HG02970 (cell line): ENCODE measurements around the gene DOCK11.

Experiments used
- ATAC-seq: cut with Tn5 transposase; IDR thresholded peaks from one replicate; pipeline ENCODE4 v1.9.1; 2021; ENCODE audit warnings: mild to moderate bottlenecking, moderate library complexity, moderate number of reproducible peaks; ENCODE audit not compliant: unreplicated experiment, low FRiP score

DOCK11 gene

DNA sequence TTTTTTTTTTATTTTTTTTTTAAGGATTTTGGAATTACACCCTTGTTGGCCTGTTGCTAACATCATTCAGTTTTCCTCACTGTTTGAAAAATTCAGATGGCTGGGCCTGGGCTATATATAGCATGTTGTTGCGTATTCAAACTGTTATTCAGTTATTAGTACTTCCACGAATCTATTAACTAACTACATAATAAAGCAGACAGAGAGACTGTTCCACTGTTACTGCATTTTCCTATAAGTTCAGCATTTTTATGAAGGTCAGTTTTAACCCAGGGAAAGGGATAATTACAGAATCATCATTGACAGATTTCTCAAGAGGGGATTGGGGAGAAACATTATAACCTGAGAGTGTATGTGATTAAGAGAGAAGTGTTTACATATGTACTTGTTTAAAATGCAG is 3.1 kb downstream of the DOCK11 start:
- ATAC-seq = no peak

DNA sequence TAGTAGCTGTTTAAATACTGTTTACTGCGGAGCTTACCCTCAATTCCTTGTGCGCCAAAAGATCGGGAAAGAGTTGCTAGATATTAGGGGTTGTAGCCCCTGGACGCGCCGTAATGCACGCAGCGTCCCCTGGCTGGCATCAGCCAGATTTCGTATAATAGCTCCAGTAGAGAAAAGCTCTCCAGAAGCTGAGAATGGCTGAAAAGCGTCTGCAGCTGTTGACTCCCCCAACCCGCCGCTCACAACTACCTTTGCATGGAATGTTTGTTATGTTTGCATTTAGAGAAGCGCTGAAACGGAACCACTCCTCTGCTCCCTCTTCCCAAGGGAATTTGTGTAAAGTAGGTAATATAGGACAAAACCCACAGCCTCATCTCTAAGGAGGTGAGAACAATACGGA is 3.7 kb downstream of the DOCK11 start:
- ATAC-seq = no peak

DNA sequence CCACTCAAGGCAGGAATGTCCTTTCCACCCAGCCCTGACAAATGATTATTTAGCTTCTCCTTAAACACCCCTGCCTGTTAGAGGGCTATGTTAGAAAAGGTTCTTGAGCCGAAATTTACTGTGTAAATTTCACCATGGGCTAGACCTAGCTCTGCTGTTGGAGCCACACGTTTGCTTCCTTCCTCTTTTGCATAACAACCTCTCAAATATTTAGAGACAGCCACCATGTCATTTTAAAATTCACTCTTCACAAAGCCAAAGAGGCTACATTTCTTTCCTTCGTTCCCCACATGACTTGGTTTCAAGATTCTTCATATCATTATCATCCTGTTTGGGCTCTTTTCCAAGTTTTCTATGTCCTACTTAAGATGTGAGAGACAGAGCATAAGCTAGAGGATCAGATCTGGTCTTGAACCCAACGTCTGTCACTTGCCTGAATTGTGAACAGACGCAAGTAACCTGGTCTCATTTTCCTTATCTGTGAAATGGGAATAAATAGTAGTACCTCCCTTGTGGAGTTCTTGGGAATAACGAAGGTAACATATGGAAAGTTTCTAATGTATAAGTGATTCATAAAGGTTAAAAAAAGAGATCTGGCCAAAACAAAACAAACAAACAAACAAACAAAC is 6.7 kb downstream of the DOCK11 start:
- no peak for ATAC-seq

DNA sequence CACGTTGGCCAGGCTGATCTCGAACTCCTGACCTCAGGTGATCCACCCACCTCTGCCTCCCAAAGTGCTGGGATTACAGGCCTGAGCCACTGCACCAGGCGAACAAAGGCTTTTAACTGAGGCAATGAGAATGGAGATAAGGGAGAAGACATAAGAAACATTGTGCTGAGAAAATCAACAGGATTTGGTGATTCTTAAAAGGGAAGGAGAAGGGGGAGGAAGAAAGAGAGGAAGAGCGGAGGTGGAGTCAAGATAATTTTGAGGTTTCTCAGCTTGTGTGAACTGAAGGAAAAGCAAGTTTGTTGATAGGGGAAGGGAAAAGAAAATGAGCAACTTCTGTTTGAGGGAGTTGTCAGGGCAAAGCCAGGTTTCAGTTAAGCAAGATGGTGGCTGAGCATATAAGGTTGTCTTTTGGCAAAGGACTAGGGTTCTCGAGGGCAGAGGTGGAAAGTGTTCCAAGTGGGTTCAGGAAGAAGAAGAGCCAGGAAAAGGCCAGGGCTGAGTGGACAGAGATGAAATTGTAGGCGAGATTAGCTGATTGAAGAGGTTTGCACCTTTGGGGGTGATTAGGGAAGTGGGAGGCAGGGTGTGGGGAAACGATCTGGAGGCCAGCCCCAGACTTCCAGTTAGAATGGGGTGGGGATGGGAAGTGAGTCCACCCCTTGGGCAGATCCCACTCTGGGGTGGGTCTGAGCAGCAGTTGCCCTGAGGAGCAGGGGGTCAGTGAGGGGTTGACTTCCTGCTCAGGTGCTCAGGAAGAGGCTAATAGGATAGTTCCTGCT is 7.8 kb downstream of the DOCK11 start:
- no peak for ATAC-seq

DNA sequence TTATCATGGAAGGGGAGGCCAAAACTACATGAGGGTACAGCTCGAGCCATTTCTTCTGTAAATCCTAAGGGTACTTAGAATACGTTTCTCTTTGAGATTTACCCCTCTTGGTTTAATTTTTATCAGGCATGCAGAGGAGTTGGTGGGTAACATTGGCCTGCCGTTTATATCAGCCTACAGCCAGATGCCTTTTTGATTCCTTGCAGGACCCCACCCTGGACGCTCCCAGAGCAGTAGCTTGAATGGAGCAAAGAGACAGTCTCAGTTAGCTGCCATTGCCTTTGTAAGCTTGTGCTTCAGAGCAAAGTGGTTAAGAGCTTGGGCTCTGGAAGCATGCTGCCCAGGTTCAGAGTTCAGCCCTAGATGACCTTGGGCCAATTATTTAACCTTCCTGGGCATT is 9.0 kb downstream of the DOCK11 start:
- ATAC-seq = no peak

DNA sequence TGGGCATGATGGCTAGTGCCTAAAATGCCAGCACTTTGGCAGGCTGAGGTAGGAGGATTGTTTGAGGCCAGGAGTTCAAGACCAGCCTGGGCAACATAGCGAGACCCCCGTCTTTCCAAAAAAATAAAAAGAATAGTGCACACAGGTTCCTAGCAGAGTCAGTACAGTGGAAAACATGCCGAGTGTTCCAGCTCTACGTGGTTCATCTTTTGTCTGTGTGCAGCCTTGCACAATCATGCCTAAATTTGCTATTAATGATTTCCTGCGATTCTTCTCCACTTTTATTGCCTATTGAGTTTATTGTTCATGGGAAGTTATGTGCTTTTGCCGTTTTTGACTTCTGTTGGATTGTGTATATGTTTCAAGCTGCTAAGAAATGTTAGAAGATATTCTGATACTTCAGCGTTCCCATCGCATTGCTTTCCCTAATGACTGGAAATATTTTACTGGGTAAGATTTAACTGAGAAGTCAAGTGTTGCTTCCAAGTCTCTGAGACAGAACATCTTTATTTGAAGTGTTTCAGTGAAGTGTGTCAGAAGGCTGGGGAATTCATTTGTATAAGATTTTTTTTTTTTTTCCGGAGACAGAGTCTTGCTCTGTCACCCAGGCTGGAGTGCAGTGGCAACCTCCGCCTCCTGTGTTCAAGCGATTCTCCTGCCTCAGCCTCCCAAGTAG is 11.3 kb downstream of the DOCK11 start:
- ATAC-seq = no peak

DNA sequence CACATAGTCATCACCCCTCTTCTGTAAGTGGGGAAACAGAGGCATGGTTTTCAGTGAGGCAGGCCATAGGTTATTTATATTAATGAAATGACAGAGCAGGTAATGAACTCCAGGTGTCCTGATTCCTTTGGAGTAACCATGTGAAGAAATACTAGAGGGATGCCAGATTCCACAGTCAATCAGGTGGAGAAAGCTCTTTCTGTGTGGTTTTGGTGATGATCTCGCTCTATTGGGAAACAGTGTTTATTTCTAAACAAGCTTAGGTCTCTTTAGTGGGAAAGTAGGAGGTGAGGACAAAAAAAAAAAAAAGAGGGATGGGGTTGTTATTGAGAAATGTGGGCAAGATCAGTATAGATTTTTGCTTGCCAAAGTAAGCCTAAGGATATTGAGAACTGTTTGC is 12.2 kb downstream of the DOCK11 start:
- ATAC-seq = no peak

DNA sequence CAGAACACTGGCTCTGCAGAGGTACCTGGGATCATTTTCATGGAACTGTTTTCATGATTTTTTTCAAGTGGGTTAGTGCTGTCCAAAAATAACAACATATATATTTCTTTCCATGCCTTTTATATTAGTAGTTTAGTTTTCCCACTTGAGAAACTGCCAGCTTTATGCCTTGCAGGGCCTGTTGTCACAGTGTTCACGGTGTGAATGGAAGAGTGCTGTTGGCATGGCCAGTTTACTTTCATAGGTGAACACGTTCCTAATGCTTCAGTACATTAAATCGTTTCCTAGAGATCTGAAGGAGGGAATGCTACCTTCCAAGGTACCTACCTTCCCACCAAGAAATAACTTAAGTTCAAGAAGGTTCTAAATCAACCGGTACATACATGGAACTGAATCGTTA is 12.6 kb downstream of the DOCK11 start:
- no peak for ATAC-seq

DNA sequence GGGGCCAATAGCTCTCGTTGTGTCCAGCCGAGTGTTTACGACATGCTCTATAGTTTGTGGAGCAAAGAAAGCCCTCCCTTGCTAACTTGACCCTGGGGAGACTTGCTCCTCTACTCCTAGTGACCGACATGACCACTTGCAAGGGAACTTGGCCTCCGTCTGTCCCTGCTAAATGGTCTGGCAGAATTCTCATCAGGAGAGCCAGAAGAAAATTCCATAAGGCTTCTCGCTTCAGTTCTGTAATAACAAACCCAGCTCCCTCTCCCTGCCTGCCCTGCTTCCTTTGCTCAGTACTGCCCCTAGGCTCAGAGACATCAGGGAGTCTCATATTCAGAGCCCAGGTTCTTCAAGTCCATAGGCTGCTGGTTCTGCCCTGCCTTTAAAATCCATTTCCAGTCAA is 13.0 kb downstream of the DOCK11 start:
- no peak for ATAC-seq

DNA sequence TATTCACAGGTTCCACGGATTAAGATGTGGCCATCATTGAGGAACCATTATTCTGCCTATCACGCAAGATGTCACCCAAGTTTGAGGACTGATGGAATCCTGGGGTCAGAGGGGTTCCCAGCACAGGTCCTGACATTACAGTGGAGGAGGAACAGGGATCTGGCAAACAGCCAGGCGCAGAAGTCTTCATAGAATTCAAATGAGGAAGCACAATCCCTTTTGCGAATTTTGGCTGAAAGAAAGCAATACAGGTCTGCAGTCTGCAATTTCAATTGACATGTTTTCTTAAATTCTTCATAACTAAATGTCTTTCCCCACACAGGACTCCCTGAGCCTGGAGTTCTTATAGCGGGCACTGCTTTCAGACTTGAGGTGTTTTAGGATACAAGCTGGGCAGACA is 14.5 kb downstream of the DOCK11 start:
- ATAC-seq = no peak

DNA sequence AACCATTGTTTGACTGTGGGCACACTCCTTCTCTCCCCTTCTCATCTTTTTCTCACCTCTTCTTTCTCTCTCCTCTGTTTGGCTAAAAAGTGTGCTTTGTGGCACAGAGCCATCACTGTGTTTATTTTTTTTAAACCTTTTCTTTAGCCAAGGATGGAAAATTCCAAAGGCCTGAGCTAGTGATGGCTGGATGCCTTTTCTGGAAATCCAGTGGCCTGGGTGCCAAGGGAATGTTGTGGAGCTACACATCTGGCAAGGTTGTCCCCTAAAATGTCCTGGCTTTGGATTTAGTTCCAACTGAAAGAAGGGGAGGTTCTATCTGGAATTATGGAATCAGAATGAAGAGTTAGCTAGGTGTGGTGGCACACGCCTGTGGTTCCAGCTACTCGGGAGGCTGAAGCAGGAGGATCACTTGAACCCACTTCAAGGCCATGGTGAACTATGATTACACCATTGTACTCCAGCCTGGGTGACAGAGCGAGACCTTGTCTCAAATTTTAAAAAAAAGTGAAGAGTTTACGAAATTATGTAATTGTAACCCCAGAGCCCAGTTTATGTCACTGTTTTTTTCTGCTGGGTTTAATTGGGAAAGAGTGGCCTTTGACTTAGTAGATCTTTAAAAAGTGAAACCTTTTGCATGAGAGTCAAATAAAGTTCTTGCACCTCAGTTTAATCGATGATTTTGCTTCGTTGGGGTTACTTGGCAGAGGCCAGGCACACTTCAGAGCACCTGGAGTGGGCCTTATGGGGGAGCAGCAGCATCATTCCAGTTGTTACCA is 17.7 kb downstream of the DOCK11 start:
- no peak for ATAC-seq

DNA sequence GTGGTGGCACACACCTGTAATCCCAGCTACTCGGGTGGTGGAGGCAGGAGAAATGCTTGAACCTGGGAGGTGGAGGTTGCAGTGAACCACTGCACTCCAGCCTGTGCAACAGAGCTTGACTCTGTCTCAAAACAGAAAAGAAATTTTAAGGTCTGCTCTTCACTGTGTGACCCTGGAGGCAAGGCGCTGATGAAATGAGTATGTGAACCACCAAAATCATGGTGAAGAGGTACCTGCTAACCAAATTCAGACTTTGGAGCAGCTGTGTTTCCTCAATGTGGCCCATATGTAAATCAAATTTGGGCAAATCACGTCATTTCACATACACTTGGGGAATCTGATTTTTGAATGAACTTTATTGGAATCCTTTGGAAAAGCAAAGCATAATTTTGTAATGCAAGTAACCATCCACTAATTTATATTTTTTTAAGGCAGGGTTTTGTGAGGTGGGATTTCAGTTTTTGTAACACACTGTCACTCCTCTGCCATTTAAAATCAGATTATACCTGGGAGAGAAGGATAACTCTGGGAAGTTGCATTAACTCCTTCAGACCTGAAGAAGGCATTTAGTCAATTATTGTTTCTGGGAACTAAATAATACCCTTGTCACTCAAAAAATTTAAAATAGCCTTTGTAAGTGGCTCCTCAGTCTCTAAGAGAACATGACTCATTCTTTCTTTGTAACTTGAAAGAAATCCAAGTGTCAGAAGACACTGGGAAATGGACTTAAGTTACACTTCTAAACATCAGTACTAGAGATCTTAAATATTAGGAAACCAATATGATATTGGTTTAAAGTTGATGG is 24.0 kb downstream of the DOCK11 start:
- no peak for ATAC-seq

DNA sequence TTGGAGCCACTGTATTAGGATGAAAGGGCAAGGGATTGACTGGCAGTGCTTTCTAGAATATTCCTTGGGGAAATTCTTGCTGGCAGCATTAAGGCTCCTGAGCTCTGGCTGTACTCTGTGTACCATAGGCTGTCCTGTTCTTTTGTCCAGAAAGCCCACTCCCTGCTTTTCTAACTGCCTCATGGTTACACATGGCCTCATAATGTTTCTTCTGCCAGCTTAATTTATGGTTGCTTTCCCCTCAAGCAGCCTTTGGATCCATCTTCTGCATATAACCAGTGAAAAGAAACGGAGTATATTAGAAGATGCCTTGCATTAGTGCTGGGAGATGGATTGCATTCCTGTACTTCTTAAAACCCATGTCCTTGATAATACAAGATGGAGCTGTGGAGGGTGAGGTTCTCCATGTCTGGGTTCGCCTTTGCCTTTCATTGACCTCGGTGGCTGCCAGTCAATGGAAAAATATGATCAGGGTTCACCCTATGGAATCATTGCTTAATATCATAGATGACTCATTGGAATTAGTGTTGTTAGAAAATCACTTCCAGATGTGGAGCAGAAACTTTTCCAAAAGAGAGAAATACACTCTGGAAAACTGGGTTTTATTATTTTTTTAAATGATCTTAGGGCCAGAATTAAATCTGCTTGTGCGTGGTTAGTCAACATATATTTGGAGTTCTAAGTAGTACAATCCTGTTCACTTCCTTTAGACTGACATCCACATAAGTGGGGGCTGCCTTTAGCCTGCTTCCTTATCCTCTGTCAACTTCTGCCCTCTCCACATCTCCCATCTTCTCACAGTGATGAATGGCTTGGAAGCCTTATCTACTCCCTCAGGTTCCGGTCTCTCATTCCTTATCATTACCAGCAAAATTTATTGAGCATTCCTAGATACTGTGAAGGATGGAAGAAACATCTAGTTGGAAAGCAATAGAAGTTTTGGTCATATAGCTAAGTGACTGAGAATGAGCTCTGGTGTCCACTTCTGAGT is 24.9 kb downstream of the DOCK11 start:
- no peak for ATAC-seq

DNA sequence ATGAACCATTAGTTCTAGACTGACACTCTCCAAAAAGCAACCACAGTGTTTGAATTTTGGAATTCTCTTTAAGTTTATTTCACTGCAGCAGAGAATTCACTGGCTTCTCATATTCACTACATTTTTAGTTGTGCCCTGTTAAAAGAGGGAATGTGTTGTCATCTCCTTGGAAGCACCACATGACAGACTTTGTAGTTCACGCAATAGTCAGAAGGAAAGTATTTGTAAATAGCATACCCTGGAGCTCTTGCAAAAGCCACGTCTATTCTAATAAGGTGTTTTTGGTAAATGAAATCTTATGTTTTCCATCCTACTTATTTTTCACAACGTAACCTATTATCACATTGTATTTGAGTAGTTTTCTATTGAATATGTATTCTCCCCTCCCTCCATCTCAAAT is 25.8 kb downstream of the DOCK11 start:
- no peak for ATAC-seq

DNA sequence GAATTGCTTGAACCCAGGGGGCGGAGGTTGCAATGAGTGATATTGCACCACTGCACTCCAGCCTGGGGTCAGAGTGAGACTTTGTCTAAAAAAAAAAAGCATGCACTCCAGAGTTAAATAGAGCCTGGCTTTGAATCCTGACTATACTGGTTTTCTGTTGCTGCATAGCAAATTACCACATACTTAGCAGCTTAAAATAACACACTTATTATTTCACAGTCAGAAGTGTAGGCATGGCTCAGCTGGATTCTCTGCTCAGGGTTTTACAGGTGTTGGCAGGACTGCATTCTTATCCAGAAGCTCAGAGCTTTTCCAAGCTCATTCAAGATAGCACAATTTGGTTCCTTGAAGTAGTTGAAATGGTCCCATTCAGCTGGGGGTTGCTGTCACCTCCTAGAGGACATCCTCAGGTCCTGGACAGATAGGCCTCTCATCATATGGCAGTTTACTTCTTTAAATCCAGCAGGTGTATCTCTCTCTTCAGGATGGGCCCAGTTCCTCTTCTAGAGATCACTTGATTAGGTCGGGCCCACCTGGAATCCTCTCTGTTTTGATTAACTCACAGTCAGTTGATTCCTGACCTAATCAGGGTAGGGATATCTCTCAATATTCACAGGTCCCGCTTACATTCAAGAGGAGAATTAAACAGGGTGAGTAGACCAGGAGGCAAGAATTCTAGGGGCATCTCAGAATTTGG is 26.8 kb downstream of the DOCK11 start:
- no peak for ATAC-seq

DNA sequence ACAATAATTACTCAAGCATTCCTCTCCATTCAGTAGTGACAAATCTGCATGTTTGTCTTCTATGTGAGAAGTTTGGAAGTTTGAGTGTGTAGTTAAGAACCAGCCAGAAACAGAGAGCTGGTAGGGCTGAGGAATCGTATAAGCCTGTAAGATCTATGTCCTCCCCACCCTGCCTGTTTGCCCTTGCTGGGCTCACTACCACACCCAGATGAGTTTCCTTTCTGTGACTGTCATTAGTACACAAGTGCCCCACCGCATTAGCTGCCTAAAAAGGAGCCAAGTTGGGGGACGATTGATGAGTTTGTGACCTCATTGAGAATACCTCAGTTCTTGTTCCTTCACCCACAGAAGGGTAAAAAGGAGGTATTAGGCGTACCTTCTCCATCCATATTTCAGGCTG is 28.3 kb downstream of the DOCK11 start:
- no peak for ATAC-seq

DNA sequence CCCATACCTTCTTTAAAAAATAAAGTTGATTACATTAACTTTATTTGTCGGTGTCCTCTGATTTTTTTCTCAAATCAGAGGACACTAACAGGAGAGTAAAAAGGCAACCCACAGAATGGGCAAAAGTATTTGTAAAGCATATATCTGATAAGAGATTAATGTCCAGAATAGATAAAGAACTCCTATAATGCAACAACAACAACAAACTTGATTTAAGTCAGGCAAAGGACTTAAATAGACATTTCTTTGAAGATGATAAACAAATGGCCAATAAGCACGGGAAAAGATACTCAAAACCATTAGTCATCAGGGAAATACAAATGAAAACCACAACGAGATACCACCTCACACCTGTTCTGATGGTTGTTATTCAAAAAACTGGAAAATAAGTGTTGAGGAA is 28.7 kb downstream of the DOCK11 start:
- no peak for ATAC-seq

DNA sequence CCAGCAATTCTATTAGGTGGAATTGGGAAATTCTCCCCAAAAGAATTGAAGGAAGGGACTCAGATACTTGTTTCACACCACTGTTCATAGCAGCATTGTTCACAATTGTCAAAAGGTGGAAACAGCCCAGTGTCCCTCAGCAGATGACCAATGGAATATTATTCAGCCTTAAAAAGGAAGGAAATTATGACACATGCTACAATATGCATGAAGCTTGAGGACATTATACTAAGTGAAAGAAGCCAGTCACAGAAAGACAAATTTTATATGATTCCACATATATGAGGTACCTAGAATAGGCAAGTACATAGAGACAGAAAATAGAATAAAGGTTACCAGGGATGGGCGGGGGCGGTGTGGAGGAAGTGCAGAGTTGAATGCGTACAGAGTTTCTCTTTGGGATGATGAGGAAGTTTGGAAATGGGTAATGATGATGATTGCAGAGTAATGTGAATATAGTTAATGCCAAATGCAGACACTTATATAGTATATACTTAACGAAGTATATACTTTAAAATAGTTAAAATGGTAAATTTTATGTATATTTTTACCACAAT is 29.6 kb downstream of the DOCK11 start:
- ATAC-seq = no peak
